Raji (cell line): Measurements from ENCODE around the gene CD63.

Experiments used
- POLR2A ChIP-seq: IDR thresholded peaks from 2 replicates; pipeline ENCODE4 v1.6.1; 2011; ENCODE audit warnings: low read depth, low read length, control low read depth; ENCODE audit not compliant: insufficient read depth

CD63 gene

DNA sequence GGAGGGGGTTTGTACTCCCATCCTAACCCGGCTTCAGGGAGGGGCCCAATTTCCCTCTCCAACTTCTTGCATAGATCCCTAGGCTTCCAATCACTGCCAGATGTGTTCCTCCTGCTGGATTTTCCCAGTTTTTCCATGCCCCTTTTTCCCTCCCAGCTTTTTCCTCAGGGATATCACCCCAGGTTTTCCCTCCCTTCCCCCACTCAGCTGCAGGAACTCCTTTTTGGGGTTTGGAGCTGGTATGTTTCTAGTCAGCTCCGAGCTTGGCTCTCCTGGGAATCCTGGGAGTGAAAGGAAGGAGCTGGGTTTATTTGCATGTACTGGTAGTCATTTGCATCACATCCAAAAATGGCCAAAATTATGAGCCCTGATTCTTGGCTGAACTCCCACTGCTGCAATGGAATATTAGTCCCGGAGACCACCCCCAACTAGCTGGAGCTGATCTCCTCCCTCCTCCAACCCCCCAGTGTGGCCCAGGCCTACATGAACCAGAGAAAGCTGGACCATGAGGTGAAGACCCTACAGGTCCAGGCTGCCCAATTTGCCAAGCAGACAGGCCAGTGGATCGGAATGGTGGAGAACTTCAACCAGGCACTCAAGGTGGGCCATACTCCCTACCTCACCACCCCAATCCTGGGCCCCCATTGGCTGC is 10.1 kb downstream of the CD63 start:
- no peak for TF ChIP-seq POLR2A

DNA sequence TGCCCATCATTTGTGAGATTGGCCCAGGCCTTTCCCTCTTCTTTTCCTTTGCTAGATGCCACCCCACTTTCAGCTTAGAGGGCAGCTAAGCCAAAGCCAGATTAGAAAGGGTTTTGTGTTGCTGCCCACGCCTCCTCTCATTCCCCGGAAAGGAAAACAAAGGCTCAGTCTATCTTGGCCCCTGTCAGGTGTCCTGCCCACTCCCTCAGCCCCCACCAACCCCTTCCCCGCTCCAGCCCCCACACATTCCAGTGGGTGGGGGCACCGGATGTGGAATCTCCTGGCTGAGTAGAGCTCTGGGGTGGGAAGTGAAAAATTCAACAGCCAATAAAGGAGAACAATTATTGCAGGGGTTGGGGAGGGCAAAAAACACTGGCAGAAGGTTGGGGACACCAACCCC is 10.8 kb downstream of the CD63 start:
- no peak for TF ChIP-seq POLR2A

DNA sequence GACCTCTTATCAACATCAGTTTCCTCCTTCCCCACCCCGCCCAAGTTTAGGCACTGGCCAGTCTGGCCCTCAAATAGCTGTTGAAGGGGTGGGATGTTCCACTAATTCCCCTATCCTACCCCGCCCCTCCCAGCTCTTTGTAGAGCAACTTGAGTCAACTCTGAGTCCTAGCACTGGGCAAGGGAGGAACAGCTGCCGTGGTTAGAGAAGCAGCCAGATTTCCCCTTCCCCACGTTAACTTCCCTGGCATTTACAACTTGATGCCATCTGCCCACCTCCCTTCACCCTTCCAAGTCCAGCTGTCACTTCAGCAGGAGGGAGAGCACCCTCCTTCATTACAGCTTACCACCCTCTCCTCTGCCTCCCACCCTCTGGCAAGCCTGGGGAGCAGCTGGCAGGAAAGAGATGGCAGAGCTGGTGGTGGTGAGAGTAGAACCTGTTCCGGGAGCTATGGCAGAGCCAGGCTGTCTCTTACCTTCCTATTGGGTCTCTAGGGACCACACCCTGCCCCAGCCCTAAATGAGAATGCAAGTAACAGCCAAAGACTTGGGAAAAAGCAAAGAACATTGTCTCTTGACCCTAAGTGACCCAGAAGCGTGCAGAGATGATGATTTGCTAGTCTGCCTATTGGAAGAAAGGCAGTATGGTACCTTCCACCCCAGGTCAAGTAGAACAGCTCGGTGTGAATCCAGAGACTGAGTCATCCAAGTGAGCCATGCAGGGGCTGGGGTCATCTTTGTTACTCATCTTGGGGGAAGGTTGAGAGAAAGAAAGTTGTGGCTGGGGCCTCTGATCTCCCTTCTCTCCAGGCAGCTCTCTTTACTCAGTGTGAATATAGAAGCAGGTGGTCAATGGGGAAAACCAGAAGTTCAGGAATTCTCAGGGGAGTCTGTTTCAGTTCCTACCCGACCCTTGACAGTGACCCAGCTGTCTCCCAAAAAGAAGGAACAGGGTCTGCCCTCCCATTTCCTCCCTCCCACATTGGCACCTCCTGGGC is 11.5 kb downstream of the CD63 start:
- TF ChIP-seq POLR2A = no peak

DNA sequence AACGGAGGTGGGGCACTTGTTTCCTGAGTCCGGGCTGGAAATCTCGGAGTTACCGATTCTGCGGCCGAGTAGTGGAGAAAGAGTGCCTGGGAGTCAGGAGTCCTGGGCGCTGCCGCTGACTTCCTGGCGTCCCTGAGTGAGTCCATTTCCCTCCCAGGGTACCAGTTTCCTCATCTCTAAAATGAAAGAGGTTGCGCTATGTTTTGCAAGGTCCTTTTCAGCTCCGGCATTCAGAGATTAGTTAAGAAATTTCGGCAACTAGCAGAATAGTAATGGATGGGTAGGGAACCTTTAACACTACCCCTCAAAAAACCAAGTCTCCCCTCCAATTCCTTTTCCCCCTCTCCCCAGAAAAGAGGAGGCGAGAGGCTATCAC is 12.2 kb downstream of the CD63 start:
- 0 out of 2 replicates have a peak, but pooled peaks have one; percentile 32 for TF ChIP-seq POLR2A

GRCh38 chr12:55715833-55716581 is 12.8 kb downstream of the CD63 start, which contains the start of gene BLOC1S1:
Gene BLOC1S1, plus strand, starts transcription at chr12:55716046. Its CDS starts 6 bp downstream, at chr12:55716052.
- TF ChIP-seq POLR2A = peak; percentile 72

GRCh38 chr12:55715169-55715764 is 13.5 kb downstream of the CD63 start:
- no peak for TF ChIP-seq POLR2A

DNA sequence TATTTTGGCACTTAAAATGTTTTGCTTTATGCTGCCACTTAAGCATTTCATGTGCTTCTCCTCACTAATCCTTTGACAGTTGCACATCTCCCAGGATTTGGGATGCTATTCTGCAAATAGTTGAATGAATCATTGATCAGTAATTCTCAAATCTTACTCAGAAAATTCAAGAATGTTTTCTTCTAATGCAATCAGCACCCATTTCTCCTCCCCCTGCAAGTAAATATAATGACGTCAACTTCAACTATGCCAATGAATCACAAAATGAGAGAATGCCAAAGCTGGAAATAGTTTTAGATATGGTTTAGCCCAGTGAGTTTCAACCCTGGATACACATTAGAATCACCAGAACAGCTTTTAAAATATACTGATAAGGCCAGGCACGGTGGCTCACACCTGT is 15.1 kb downstream of the CD63 start:
- TF ChIP-seq POLR2A = no peak

GRCh38 chr12:55712700-55713415 is 16.0 kb downstream of the CD63 start:
- no peak for TF ChIP-seq POLR2A

- TF ChIP-seq POLR2A = no peak
Observed at GRCh38 chr12:55711786-55712553, 16.8 kb downstream of the CD63 start.

- no peak for TF ChIP-seq POLR2A
Observed at GRCh38 chr12:55708695-55709233, 20.0 kb downstream of the CD63 start.

- no peak for TF ChIP-seq POLR2A
Observed at GRCh38 chr12:55707841-55708694, 20.7 kb downstream of the CD63 start, which contains the start of gene ITGA7. Gene ITGA7, minus strand, starts transcription at chr12:55707904. Its CDS starts 222 bp downstream, at chr12:55707682.

- TF ChIP-seq POLR2A = no peak
Observed at GRCh38 chr12:55707219-55707671, 21.6 kb downstream of the CD63 start.

GRCh38 chr12:55706568-55707218 is 22.1 kb downstream of the CD63 start:
- TF ChIP-seq POLR2A = no peak
